H9 (cell line): ENCODE data around the gene EHHADH. TPM values are rescaled to one million over a fixed set of nuclear protein-coding genes. Genes with fewer than 3 reads are reported as not detected.

Source experiments
- DNase-seq: peaks from one replicate; pipeline ENCODE4 v3.0.0-alpha.2; 2017
- H2AFZ ChIP-seq: one replicate; pipeline ENCODE4 v1.6.1; 2013; ENCODE audit warnings: mild to moderate bottlenecking, low read length, control low read depth, moderate library complexity
- H2AK5ac ChIP-seq: 2 replicates; pipeline ENCODE4 v1.6.1; 2013; ENCODE audit warnings: low read length, control low read depth, mixed read lengths; ENCODE audit not compliant: insufficient read length
- H2BK120ac ChIP-seq: one replicate; pipeline ENCODE4 v1.6.1; 2013; ENCODE audit warnings: low read depth, mild to moderate bottlenecking, low read length, control low read depth, inconsistent platforms; ENCODE audit not compliant: poor library complexity, severe bottlenecking
- H2BK12ac ChIP-seq: 2 replicates; pipeline ENCODE4 v1.6.1; 2013; ENCODE audit warnings: low read length, control low read depth, mixed read lengths, low read depth; ENCODE audit not compliant: insufficient read length
- H2BK15ac ChIP-seq: 2 replicates; pipeline ENCODE4 v1.6.1; 2013; ENCODE audit warnings: low read depth, low read length, control low read depth
- H2BK20ac ChIP-seq: one replicate; pipeline ENCODE4 v1.6.1; 2013; ENCODE audit warnings: low read depth, mild to moderate bottlenecking, low read length, control low read depth, inconsistent platforms; ENCODE audit not compliant: poor library complexity, severe bottlenecking
- H2BK5ac ChIP-seq: 2 replicates; pipeline ENCODE4 v1.6.1; 2013; ENCODE audit warnings: low read length, control low read depth, mixed read lengths; ENCODE audit not compliant: insufficient read length
- H3K14ac ChIP-seq: 2 replicates; pipeline ENCODE4 v1.6.1; 2013; ENCODE audit warnings: low read length, control low read depth; ENCODE audit not compliant: insufficient read depth
- H3K18ac ChIP-seq: 2 replicates; pipeline ENCODE4 v1.6.1; 2013; ENCODE audit warnings: low read depth, mild to moderate bottlenecking, mixed read lengths, low read length, control low read depth; ENCODE audit not compliant: insufficient read length
- H3K23ac ChIP-seq: 2 replicates; pipeline ENCODE4 v1.6.1; 2013; ENCODE audit warnings: low read length, control low read depth, mixed read lengths, low read depth; ENCODE audit not compliant: insufficient read length
- H3K23me2 ChIP-seq: 2 replicates; pipeline ENCODE4 v1.6.1; 2013; ENCODE audit warnings: low read depth, mild to moderate bottlenecking, mixed read lengths, low read length, control low read depth; ENCODE audit not compliant: insufficient read length, poor library complexity, severe bottlenecking
- H3K27ac ChIP-seq: 2 replicates; pipeline ENCODE4 v1.5.1; 2013; ENCODE audit warnings: low read length, control low read depth, mixed read lengths, low read depth; ENCODE audit not compliant: insufficient read length
- H3K27me3 ChIP-seq: 2 replicates; pipeline ENCODE4 v1.6.1; 2013; ENCODE audit warnings: low read length, control low read depth, inconsistent platforms; ENCODE audit not compliant: insufficient read depth
- H3K4ac ChIP-seq: 2 replicates; pipeline ENCODE4 v1.6.1; 2013; ENCODE audit warnings: low read depth, mild to moderate bottlenecking, control low read depth, inconsistent platforms, low read length, moderate library complexity
- H3K4me1 ChIP-seq: 2 replicates; pipeline ENCODE4 v1.6.1; 2013; ENCODE audit warnings: low read length, control low read depth, inconsistent platforms; ENCODE audit not compliant: insufficient read depth
- H3K4me2 ChIP-seq: 2 replicates; pipeline ENCODE4 v1.6.1; 2013; ENCODE audit warnings: low read length, control low read depth, mixed read lengths; ENCODE audit not compliant: insufficient read length, insufficient read depth
- H3K56ac ChIP-seq: 2 replicates; pipeline ENCODE4 v1.6.1; 2013; ENCODE audit warnings: low read depth, mild to moderate bottlenecking, mixed read lengths, low read length, control low read depth; ENCODE audit not compliant: insufficient read length
- H3K79me1 ChIP-seq: 2 replicates; pipeline ENCODE4 v1.6.1; 2013; ENCODE audit warnings: low read depth, mild to moderate bottlenecking, moderate library complexity, low read length, control low read depth, inconsistent platforms; ENCODE audit not compliant: insufficient read depth, poor library complexity, severe bottlenecking
- H3K79me2 ChIP-seq: 2 replicates; pipeline ENCODE4 v1.6.1; 2013; ENCODE audit warnings: low read length, control low read depth, inconsistent platforms; ENCODE audit not compliant: insufficient read depth
- H3K9ac ChIP-seq: 2 replicates; pipeline ENCODE4 v1.6.1; 2013; ENCODE audit warnings: low read length, control low read depth, mixed read lengths; ENCODE audit not compliant: insufficient read length; ENCODE audit errors: extremely low read depth
- H3K9me3 ChIP-seq: one replicate; pipeline ENCODE4 v1.6.1; 2013; ENCODE audit warnings: low read depth, low read length, inconsistent platforms; ENCODE audit not compliant: control insufficient read depth
- H3T11ph ChIP-seq: one replicate; pipeline ENCODE4 v1.6.1; 2013; ENCODE audit warnings: mild to moderate bottlenecking, low read length, control low read depth, inconsistent platforms
- H4K20me1 ChIP-seq: one replicate; pipeline ENCODE4 v1.6.1; 2013; ENCODE audit not compliant: control insufficient read depth, insufficient read length, insufficient read depth
- H4K5ac ChIP-seq: 2 replicates; pipeline ENCODE4 v1.6.1; 2013; ENCODE audit warnings: low read depth, mild to moderate bottlenecking, mixed read lengths, low read length, control low read depth; ENCODE audit not compliant: insufficient read length
- H4K8ac ChIP-seq: replicated peaks from 2 replicates; pipeline ENCODE4 v1.6.1; 2013; ENCODE audit warnings: low read length, control low read depth, mixed read lengths, low read depth; ENCODE audit not compliant: insufficient read length
- H4K91ac ChIP-seq: 2 replicates; pipeline ENCODE4 v1.6.1; 2013; ENCODE audit warnings: low read depth, mild to moderate bottlenecking, moderate library complexity, mixed read lengths, low read length, control low read depth; ENCODE audit not compliant: insufficient read length
- H3K27ac Mint-ChIP-seq, 3 experiments: 2 replicates in 2 of 3; 3 replicates in 1 of 3; pipeline ENCODE4 v1.8.0; 2020 to 2021; ENCODE audit warnings: mixed read lengths in 3 of 3, mild to moderate bottlenecking in 1 of 3, moderate library complexity in 1 of 3
- H3K27me3 Mint-ChIP-seq: 2 replicates; pipeline ENCODE4 v1.8.0; 2021; ENCODE audit warnings: low read depth, mild to moderate bottlenecking, moderate library complexity, mixed read lengths
- H3K36me3 Mint-ChIP-seq, 3 experiments: 2 replicates in 2 of 3; 3 replicates in 1 of 3; pipeline ENCODE4 v1.8.0; 2020 to 2021; ENCODE audit warnings: low read depth in 3 of 3, mixed read lengths in 3 of 3; ENCODE audit not compliant: insufficient read depth in 1 of 3
- H3K4me1 Mint-ChIP-seq, 2 experiments: 2 replicates each; pipeline ENCODE4 v1.8.0; 2020; ENCODE audit warnings: mixed read lengths in 2 of 2
- H3K4me3 Mint-ChIP-seq, 2 experiments: 2 replicates in 1 of 2; 3 replicates in 1 of 2; pipeline ENCODE4 v1.8.0; 2020 to 2021; ENCODE audit warnings: mild to moderate bottlenecking in 2 of 2, mixed read lengths in 2 of 2, moderate library complexity in 1 of 2
- H3K9me3 Mint-ChIP-seq, 2 experiments: 2 replicates in 1 of 2; 3 replicates in 1 of 2; pipeline ENCODE4 v1.8.0; 2020; ENCODE audit warnings: mild to moderate bottlenecking in 2 of 2, mixed read lengths in 2 of 2, moderate library complexity in 1 of 2
- WGBS: extraction: QIAGEN DNeasy Blood & Tissue Kit; methylation state at CpG from one replicate; pipeline ENCODE4 v1.1.7; 2013; ENCODE audit warnings: missing lambda C conversion rate, low lambda C conversion rate, mixed read lengths; ENCODE audit not compliant: insufficient read length; ENCODE audit errors: extremely low coverage; 5-methylcytosine and 5-hydroxymethylcytosine counted together
- total RNA-seq: library from RNA; stranded (reverse); gene quantifications from 2 replicates; pipeline ENCODE4 v1.2.1, GENCODE V29; 2021
- TF ChIP-seq, protein P1 (sequence below): fragments of 200-600 bp; sonication (generic); conservative IDR thresholded peaks from 3 replicates; pipeline ENCODE4 v1.8.0; 2021; ENCODE audit warnings: antibody characterized with exemption, mild to moderate bottlenecking

Gene EHHADH
- total RNA-seq, 1 experiment from 2014 or later, result 2.1 TPM

DNA sequence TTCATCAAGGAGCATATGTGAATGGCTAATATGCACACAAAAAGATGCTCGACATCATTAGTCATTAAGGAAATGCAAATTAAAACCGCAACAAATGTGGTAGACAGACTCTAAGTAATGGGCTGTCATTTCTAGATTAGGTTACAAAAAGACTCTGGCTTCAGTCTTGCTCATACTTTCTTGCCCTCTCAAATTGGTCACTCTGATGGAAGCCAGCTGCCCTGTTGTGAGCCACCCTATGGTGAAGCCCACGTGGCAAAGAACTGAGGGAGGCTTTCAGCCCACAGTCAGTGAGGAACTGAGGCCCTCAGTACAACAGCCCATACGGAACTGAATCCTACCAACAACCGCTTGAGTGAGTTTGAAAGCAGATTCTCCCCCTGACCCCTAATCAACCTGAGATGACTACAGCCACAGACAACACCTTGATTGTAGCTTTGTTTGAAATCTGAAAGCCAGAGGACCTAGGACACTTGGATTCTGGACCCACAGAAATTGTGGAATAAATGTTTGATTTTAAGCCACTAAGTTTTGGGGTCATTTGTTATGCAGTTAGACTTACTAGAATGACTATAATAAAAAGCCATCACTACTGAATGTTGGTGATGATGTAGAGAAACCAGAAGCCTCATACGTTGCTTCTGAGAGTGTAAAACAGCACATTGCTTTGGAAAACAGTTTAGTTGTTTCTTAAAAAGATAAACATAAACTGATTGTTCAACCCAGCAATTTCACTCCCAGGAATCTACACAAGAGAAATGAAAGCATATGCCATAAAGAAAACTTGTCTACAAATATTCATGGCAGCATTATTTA lies 45.7 kb downstream of the EHHADH start:
- no peak overlapping the region for H3K4ac ChIP-seq
- no peak overlapping the region for H2AFZ ChIP-seq
- H2BK15ac ChIP-seq, result no peak overlapping the region
- no peaks in the 10 kb centered on the region for H3K4me1 ChIP-seq
- no peaks in the 10 kb centered on the region for H3K27me3 ChIP-seq
- H3K9ac ChIP-seq, result no peak overlapping the region
- TF ChIP-seq, protein P1, sequence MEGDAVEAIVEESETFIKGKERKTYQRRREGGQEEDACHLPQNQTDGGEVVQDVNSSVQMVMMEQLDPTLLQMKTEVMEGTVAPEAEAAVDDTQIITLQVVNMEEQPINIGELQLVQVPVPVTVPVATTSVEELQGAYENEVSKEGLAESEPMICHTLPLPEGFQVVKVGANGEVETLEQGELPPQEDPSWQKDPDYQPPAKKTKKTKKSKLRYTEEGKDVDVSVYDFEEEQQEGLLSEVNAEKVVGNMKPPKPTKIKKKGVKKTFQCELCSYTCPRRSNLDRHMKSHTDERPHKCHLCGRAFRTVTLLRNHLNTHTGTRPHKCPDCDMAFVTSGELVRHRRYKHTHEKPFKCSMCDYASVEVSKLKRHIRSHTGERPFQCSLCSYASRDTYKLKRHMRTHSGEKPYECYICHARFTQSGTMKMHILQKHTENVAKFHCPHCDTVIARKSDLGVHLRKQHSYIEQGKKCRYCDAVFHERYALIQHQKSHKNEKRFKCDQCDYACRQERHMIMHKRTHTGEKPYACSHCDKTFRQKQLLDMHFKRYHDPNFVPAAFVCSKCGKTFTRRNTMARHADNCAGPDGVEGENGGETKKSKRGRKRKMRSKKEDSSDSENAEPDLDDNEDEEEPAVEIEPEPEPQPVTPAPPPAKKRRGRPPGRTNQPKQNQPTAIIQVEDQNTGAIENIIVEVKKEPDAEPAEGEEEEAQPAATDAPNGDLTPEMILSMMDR, result no peak
- no CpG with 5 or more reads among the region's 6 CpGs for WGBS
- peaks cover 2 to 3% of the 10 kb centered on the region in 2 experiments; a peak in 3 of 4 replicates for H3K4me1 Mint-ChIP-seq
- no peak overlapping the region for H3K27ac Mint-ChIP-seq
- no peak overlapping the region for H2AK5ac ChIP-seq
- H3K9me3 ChIP-seq, result no peaks in the 10 kb centered on the region
- H3K36me3 Mint-ChIP-seq, result no peaks in the 10 kb centered on the region
- no peak overlapping the region for H3K18ac ChIP-seq
- no peaks in the 10 kb centered on the region for H3K9me3 Mint-ChIP-seq
- no peak overlapping the region for H3K4me3 Mint-ChIP-seq
- no peak overlapping the region for H4K8ac ChIP-seq
- no peaks in the 10 kb centered on the region for H3K23me2 ChIP-seq
- H3K56ac ChIP-seq, result no peak overlapping the region
- H2BK120ac ChIP-seq, result no peak overlapping the region
- H3K14ac ChIP-seq, result no peak overlapping the region
- H4K20me1 ChIP-seq, result no peaks in the 10 kb centered on the region
- H4K91ac ChIP-seq, result no peak overlapping the region
- H3T11ph ChIP-seq, result no peak overlapping the region
- no peaks in the 10 kb centered on the region for H3K27me3 Mint-ChIP-seq
- no peak overlapping the region for H3K27ac ChIP-seq
- H3K4me2 ChIP-seq, result no peak overlapping the region
- H3K23ac ChIP-seq, result no peak overlapping the region
- no peak overlapping the region for H2BK12ac ChIP-seq
- no peaks in the 10 kb centered on the region; the same call in 1 of the 2 replicates for H3K79me2 ChIP-seq
- H2BK20ac ChIP-seq, result no peak overlapping the region
- H4K5ac ChIP-seq, result no peak overlapping the region
- H3K79me1 ChIP-seq, result no peaks in the 10 kb centered on the region
- no peak overlapping the region for H2BK5ac ChIP-seq
- DNase-seq, result no peak
